Neuron (in vitro differentiated cells): ENCODE measurements around the gene RFTN1.

ENCODE experiments used
- H2AFZ ChIP-seq: one replicate; pipeline ENCODE4 v1.6.1; 2013; ENCODE audit warnings: low read depth, mild to moderate bottlenecking, inconsistent platforms, low read length, moderate library complexity
- H3K27me3 ChIP-seq: one replicate; pipeline ENCODE4 v1.6.1; 2013; ENCODE audit warnings: low read length; ENCODE audit not compliant: insufficient read depth
- H3K36me3 ChIP-seq: one replicate; pipeline ENCODE4 v1.6.1; 2013; ENCODE audit warnings: low read length; ENCODE audit not compliant: insufficient read depth
- H3K4me1 ChIP-seq: one replicate; pipeline ENCODE4 v1.6.1; 2013; ENCODE audit warnings: low read length; ENCODE audit not compliant: insufficient read depth
- H3K4me3 ChIP-seq: 2 replicates; pipeline ENCODE4 v1.5.1; 2013; ENCODE audit warnings: mild to moderate bottlenecking, low read length, moderate library complexity
- H3K9me3 ChIP-seq: one replicate; pipeline ENCODE4 v1.6.1; 2013; ENCODE audit warnings: low read length

The RFTN1 gene

DNA sequence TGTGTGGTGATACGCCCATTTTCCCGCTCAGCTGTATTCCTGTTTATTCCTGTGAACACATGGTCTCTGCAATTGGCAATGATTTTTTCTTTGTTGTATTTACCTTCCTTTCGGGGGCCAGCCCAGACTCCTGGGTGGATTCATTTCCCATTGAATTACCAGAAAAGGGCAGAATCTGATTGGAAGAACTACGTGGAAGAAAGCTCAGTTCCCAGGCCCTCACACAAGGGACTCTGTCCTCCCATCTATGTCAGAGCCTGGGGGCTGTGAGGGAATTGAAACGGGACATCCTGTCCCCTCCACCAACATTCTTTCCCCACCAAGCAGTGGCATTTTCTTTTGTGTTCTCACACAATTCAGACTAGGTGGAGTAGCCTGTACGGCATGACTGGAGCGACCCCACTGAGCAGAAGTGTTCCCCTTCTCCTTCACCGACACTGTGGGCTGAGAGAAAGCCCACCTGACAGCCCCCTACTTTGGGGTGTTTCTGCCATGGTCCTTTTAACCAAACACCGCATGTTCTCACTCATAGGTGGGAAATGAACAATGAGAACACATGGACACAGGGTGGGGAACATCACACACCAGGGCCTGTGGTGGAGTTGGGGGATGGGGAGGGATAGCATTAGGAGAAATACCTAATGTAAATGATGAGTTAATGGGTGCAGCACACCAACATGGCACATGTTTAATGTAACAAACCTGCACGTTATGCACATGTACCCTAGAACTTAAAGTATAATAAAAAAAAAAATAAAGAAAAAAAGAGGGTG is 32.1 kb upstream of the RFTN1 start:
- Histone ChIP-seq H3K4me3 (no peak overlapping the region), H3K4me1 (peaks cover 6% of the 10 kb centered on the region), H2AFZ (no peak overlapping the region), H3K9me3 (no peaks in the 10 kb centered on the region), H3K27me3 (no peaks in the 10 kb centered on the region), H3K36me3 (no peaks in the 10 kb centered on the region)

DNA sequence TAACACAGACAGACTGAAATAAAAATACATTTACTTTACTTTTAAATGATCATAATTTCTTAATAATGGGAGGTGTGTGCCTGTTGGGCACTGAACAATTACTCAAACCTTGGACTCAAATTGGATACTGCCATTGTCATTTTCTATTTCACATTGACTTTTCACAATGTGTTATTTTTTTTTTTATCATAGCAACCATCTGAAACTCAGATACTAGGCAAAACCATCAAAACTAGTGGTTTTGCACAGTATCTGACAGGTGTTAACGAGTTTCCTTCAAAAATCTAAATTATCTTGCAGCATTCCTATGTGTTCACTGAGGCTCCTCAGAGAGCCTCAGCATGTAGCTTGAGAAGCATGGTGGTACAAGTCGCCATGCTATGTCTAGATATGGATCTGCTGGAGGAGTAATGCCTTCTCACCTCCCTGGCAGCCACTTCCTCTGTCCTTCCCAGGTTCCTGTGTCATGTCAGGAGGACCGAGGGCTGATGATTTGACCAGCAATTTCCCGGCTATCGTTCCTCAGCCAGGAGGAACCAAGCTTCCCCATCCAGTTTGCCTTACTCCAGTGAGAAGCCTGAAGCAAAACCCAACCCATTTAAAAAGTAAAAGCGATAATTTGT is 29.9 kb upstream of the RFTN1 start:
- H3K36me3 ChIP-seq: no peaks in the 10 kb centered on the region
- no peaks in the 10 kb centered on the region for H3K4me1 ChIP-seq
- no peaks in the 10 kb centered on the region for H3K9me3 ChIP-seq
- no peak overlapping the region for H3K4me3 ChIP-seq
- no peak overlapping the region for H2AFZ ChIP-seq
- H3K27me3 ChIP-seq: no peaks in the 10 kb centered on the region

DNA sequence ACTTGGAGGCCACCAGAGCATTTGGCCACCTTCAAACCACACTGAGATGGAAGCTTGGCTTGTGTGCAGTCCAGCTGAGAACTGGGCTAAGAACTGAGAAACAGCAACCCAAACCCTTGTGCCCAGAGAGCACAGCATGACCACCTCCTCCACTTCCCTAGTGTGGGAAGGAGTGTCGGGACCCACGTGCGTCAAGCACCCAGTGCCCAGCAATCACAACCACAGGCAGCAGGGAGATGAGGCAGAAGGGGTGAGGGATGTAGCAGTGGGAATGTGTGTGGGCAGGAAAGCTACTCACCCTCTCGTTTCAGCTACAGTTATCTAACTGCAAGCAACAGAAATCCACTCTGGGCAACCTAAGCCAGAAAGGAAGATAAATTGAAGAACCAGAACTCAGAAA is 25.0 kb upstream of the RFTN1 start:
- H2AFZ ChIP-seq: no peak overlapping the region
- no peak overlapping the region for H3K4me3 ChIP-seq
- H3K36me3 ChIP-seq: no peaks in the 10 kb centered on the region
- no peaks in the 10 kb centered on the region for H3K27me3 ChIP-seq
- H3K4me1 ChIP-seq: peaks cover 6% of the 10 kb centered on the region
- no peaks in the 10 kb centered on the region for H3K9me3 ChIP-seq

DNA sequence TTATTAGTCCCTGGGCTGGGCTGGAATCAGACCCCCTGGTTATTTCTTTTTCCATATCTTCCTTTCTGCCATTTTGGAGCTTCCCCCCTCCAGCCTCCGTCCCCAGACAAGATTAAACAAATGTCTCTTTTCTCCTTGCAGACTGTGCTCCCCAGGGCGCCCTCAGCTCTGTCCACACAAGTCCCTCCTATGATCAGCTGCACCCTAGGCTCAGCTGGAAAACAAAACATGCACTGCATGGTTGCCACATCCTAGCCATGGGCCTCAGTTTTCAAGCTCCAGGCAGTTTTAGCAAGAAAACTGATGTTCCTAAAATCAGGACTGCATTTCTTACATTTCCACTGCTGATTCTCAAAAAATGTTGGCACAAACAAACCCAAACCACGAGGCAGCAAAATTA is 23.5 kb upstream of the RFTN1 start:
- Histone ChIP-seq H3K27me3 (no peaks in the 10 kb centered on the region), H3K36me3 (no peaks in the 10 kb centered on the region), H3K4me3 (no peak overlapping the region), H3K4me1 (peaks cover 6% of the 10 kb centered on the region), H3K9me3 (no peaks in the 10 kb centered on the region), H2AFZ (no peak overlapping the region)

DNA sequence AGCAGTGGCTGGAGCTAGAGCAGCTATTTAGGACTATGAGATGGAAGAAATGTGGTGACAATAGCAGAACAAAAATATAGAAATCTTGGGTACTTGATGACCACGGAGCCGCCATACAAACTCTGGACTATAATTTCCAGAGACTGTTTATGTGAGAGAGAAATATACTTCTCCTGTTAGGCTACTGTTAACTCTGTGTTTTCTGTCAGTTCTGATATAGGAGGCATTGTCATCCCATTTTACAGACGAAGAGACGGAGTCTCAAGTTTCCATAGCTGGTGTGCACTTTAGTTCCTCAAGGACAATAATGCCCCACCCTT is 22.8 kb upstream of the RFTN1 start:
- H3K36me3 ChIP-seq: no peaks in the 10 kb centered on the region
- H2AFZ ChIP-seq: no peak overlapping the region
- H3K4me3 ChIP-seq: no peak overlapping the region
- no peaks in the 10 kb centered on the region for H3K27me3 ChIP-seq
- H3K4me1 ChIP-seq: peaks cover 6% of the 10 kb centered on the region
- H3K9me3 ChIP-seq: no peaks in the 10 kb centered on the region

DNA sequence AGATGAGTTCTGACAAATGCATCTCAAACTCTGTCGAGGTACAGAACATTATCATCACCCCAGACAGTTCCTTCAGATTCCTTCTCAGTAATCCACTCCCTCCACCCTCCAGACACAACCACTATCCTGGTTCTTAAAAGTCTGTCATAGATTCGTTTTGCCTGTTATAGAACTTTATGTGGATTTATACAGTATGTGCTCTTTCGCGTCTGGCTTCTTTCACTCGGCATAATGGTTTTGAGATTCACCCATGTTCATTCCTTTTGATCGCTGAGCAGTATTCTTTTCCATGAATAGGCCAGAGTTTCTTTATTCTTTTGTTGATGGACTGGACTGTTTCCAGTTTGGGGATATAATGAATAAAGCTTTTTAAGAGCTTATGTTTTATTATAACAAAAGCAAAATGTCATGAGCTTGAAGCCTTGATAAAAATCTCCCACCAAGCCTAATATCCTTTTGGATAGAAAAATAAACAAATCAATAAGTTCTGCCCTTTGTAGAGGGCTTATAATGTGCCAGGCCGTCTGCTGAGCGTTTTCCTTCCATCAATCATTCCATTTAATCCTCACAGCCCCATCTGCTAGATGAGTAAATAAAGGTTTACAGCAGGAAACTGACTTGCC is 21.3 kb upstream of the RFTN1 start:
- no peaks in the 10 kb centered on the region for H3K36me3 ChIP-seq
- no peaks in the 10 kb centered on the region for H3K9me3 ChIP-seq
- H3K4me3 ChIP-seq: no peak overlapping the region
- H2AFZ ChIP-seq: no peak overlapping the region
- peaks cover 6% of the 10 kb centered on the region for H3K4me1 ChIP-seq
- H3K27me3 ChIP-seq: peaks cover 2% of the 10 kb centered on the region

DNA sequence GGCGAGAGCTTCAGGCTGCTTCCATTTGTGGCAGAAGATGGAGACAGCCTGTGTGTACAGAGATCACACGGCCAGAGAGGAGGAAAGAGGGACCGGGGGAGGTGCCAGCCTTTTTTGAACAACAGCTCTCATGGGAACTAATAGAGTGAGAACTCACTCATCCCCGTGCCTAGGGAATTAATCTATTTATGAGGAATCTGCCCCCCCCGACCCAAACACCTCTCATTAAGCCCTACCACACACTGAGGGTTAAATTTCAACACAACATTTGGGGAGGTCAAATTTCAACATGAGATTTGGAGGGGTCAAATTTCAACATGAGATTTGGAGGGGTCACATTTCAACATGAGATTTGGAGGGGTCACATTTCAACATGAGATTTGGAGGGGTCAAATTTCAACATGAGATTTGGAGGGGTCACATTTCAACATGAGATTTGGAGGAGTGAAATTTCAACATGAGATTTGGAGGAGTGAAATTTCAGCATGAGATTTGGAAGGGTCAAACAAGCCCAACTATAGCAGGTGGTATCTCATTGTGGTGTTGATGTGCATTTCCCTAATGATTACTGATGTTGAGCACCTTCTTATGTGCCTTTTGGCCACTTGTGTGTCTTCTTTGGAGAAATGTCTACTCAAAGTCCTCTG is 20.6 kb upstream of the RFTN1 start:
- H3K4me3 ChIP-seq: no peak overlapping the region
- H3K9me3 ChIP-seq: no peaks in the 10 kb centered on the region
- peaks cover 2% of the 10 kb centered on the region for H3K27me3 ChIP-seq
- no peaks in the 10 kb centered on the region for H3K36me3 ChIP-seq
- peaks cover 6% of the 10 kb centered on the region for H3K4me1 ChIP-seq
- no peak overlapping the region for H2AFZ ChIP-seq

DNA sequence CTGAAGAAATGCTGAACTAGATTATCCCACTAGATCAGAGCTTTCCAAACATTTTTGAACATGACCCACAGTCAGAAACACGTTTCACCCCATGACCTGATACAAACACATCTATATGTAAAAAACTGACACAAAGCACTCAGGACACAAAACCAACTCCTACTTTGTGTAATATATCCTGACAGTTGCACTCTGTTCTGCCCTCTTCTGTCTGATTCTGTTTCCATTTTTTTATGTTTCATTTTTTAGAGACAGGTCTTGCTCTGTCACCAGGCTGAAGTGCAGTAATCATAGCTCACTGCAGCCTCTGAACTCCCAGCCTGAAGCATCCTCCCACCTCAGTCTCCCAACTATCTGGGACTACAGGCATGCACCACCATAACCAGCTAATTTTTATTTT is 15.8 kb upstream of the RFTN1 start:
- peaks cover 1% of the 10 kb centered on the region for H3K4me1 ChIP-seq
- no peak overlapping the region for H2AFZ ChIP-seq
- peaks cover 2% of the 10 kb centered on the region for H3K27me3 ChIP-seq
- H3K36me3 ChIP-seq: no peaks in the 10 kb centered on the region
- H3K9me3 ChIP-seq: no peaks in the 10 kb centered on the region
- H3K4me3 ChIP-seq: no peak overlapping the region

DNA sequence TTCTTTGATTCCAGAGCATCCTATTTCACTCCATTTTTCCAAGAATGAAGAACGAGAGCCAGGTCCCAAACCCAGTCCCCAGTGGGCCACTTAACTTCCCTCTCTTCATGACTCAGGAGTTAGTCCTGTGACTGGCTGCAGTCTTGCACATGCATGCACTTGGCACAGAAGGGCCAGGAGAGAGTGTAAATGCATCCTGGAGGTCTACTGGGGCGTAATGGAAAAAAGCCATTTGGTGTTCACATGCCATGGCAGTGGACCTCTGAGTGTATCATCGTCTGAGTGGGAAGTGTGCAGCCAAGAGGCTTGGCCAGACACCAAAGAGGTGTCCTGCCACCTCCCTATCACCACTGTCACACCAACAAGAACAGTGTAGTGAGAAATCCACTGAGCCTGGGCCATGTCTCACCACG is 15.1 kb upstream of the RFTN1 start:
- Histone ChIP-seq H3K27me3 (peaks cover 2% of the 10 kb centered on the region), H3K4me3 (no peak overlapping the region), H3K4me1 (no peaks in the 10 kb centered on the region), H3K36me3 (no peaks in the 10 kb centered on the region), H3K9me3 (no peaks in the 10 kb centered on the region), H2AFZ (no peak overlapping the region)

DNA sequence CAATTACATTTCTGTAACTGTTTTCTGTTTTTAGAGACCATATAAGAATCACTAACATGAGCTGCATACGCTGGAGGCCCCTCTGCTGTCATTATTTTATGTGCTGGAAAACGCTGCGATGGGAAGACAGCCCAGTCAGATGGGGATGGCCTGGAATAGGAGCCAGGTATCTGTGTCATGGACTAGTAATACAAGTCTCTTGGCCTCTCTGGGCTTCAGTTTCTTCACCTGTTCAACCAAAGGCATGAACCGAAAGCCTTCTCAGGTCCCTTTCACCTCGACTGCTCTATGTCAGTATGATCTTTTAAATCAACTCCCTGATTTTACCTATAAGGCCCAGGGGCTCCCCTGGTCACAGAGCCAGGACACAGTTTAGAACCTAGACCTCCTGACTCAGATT is 14.6 kb upstream of the RFTN1 start:
- H3K9me3 ChIP-seq: no peaks in the 10 kb centered on the region
- no peak overlapping the region for H2AFZ ChIP-seq
- peaks cover 2% of the 10 kb centered on the region for H3K27me3 ChIP-seq
- H3K4me3 ChIP-seq: no peak overlapping the region
- no peaks in the 10 kb centered on the region for H3K36me3 ChIP-seq
- H3K4me1 ChIP-seq: no peaks in the 10 kb centered on the region

DNA sequence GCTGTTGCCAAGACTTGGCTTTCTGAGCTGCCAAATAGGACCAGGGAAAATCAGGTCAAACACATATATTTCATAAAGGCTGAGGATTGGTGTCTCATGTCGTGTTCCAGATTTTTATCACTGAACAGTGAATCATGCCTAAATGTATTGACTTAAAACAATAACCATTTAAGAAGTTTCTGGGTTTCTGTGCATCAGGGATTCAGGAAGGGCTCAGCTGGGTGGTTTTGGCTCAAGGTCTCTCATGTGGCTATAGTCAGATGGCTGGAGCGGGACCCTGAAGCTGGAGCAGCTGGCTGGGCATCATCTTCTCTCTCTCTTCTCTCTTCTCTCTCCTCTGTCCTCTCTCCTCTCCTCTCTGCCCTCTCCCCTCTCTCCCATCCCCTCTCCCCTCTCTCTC is 10.7 kb upstream of the RFTN1 start:
- no peak overlapping the region for H2AFZ ChIP-seq
- H3K4me1 ChIP-seq: peaks cover 11% of the 10 kb centered on the region
- no peaks in the 10 kb centered on the region for H3K36me3 ChIP-seq
- no peak overlapping the region for H3K4me3 ChIP-seq
- H3K27me3 ChIP-seq: peaks cover 10% of the 10 kb centered on the region
- no peaks in the 10 kb centered on the region for H3K9me3 ChIP-seq

DNA sequence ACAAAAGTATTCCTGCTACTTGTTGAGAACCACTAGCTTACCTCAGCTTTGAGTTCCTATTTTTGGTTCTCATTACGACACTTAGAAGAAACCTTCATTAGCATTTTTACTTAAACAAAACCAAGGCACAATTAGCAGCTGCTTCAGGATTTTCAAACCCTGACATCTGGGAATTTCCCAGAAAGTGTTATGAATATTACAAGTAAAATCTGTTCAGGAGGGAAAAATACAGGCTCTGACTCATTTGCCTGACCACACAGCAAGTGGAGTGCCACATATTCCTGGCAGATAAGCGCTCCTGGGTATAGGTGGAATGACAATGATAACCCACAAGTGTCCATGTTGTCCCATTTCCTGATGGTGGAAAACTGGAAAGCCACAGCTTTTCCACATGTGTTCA is 10.3 kb upstream of the RFTN1 start:
- Histone ChIP-seq H3K9me3 (no peaks in the 10 kb centered on the region), H3K36me3 (no peaks in the 10 kb centered on the region), H2AFZ (no peak overlapping the region), H3K4me3 (no peak overlapping the region), H3K27me3 (peaks cover 10% of the 10 kb centered on the region), H3K4me1 (peaks cover 11% of the 10 kb centered on the region)

DNA sequence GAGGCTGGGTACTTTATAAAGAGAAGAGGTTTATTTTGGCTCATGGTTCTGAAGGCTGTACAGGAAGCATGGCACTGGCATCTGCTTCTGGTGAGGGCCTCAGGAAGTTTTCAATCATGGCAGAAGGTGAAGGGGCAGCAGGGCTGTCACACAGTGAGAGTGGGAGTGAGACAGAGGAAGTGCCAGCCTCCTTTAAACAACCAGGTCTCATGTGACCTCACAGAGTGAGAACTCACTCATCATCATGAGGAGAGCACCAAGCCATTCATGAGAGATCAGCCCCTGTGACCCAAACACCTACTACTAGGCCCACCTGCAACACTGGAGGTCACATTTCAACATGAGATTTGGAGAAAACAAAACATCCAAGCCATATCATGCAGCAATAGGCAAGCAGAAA is 9.3 kb upstream of the RFTN1 start:
- peaks cover 11% of the 10 kb centered on the region for H3K4me1 ChIP-seq
- no peaks in the 10 kb centered on the region for H3K36me3 ChIP-seq
- H3K9me3 ChIP-seq: no peaks in the 10 kb centered on the region
- no peak overlapping the region for H2AFZ ChIP-seq
- no peak overlapping the region for H3K4me3 ChIP-seq
- H3K27me3 ChIP-seq: peaks cover 10% of the 10 kb centered on the region
